GM12891 (cell line): ENCODE results near the gene RIC1.

Source experiments
- DNase-seq: peaks from one replicate; pipeline ENCODE4 v3.0.0; 2011; ENCODE audit warnings: low spot score; ENCODE audit not compliant: insufficient read length
- FAIRE-seq: peaks from 2 replicates; lab custom pipeline; 2011; peaks lifted over from hg19 to GRCh38; lab: Jason Lieb, UNC
- PAX5 ChIP-seq: IDR thresholded peaks from 2 replicates; pipeline ENCODE4 v1.6.1; 2011; ENCODE audit warnings: low read length, moderate library complexity, mild to moderate bottlenecking; ENCODE audit not compliant: insufficient read depth, severe bottlenecking
- POLR2A ChIP-seq: IDR thresholded peaks from 2 replicates; pipeline ENCODE4 v1.6.1; 2011; ENCODE audit warnings: low read depth, low read length, control low read depth
- POLR2AphosphoS5 ChIP-seq: IDR thresholded peaks from 2 replicates; pipeline ENCODE4 v1.6.1; 2011; ENCODE audit warnings: low read depth, low read length, control low read depth
- POU2F2 ChIP-seq: IDR thresholded peaks from 2 replicates; pipeline ENCODE4 v1.6.1; 2011; ENCODE audit warnings: low read depth, mild to moderate bottlenecking, control low read depth, low read length, moderate library complexity
- SPI1 ChIP-seq: IDR thresholded peaks from 2 replicates; pipeline ENCODE4 v1.6.1; 2011; ENCODE audit warnings: low read depth, low read length, control low read depth
- TAF1 ChIP-seq: IDR thresholded peaks from 2 replicates; pipeline ENCODE4 v1.6.1; 2011; ENCODE audit warnings: low read depth, low read length, control low read depth

Gene RIC1

GRCh38 chr9:5608298-5609225 is 20.3 kb upstream of the RIC1 start:
- FAIRE-seq (peak; percentile 93), DNase-seq (no peak)
- no peak for TF ChIP-seq SPI1
- no peak for TF ChIP-seq POLR2A
- TF ChIP-seq POLR2AphosphoS5 = no peak
- no peak for TF ChIP-seq PAX5
- TF ChIP-seq TAF1 = no peak
- TF ChIP-seq POU2F2 = no peak

GRCh38 chr9:5609226-5609596 is 19.7 kb upstream of the RIC1 start:
- DNase-seq = no peak
- no peak for FAIRE-seq
- TF ChIP-seq POLR2A = no peak
- no peak for TF ChIP-seq POLR2AphosphoS5
- no peak for TF ChIP-seq POU2F2
- TF ChIP-seq PAX5 = no peak
- TF ChIP-seq TAF1 = no peak
- no peak for TF ChIP-seq SPI1

GRCh38 chr9:5610491-5610890 is 18.4 kb upstream of the RIC1 start:
- peak; percentile 78 for FAIRE-seq
- no peak for DNase-seq
- TF ChIP-seq POLR2AphosphoS5 (no peak), PAX5 (no peak), SPI1 (no peak), POLR2A (no peak), POU2F2 (no peak), TAF1 (no peak)

- no peak for DNase-seq
- no peak for TF ChIP-seq SPI1
- TF ChIP-seq POLR2AphosphoS5 = no peak
- no peak for TF ChIP-seq POU2F2
- no peak for TF ChIP-seq POLR2A
- no peak for TF ChIP-seq PAX5
- TF ChIP-seq TAF1 = no peak
- no peak for FAIRE-seq
Measured at GRCh38 chr9:5611321-5612184, 17.4 kb upstream of the RIC1 start.

- TF ChIP-seq TAF1 (no peak), POU2F2 (no peak), POLR2AphosphoS5 (no peak), POLR2A (no peak), SPI1 (no peak), PAX5 (no peak)
- no peak for DNase-seq
- FAIRE-seq = no peak
Measured at GRCh38 chr9:5612185-5612530, 16.7 kb upstream of the RIC1 start.

GRCh38 chr9:5614192-5614591 is 14.7 kb upstream of the RIC1 start:
- TF ChIP-seq SPI1 (no peak), POU2F2 (no peak), TAF1 (no peak), POLR2AphosphoS5 (no peak), POLR2A (no peak), PAX5 (no peak)
- FAIRE-seq = no peak
- DNase-seq = no peak

- FAIRE-seq (no peak), DNase-seq (no peak)
- TF ChIP-seq POU2F2 (no peak), PAX5 (no peak), POLR2A (no peak), POLR2AphosphoS5 (no peak), TAF1 (no peak), SPI1 (no peak)
Measured at GRCh38 chr9:5614985-5615384, 13.9 kb upstream of the RIC1 start.

- FAIRE-seq = peak; percentile 92
- no peak for DNase-seq
- TF ChIP-seq SPI1 = peak; percentile 91
- TF ChIP-seq TAF1 = no peak
Measured at GRCh38 chr9:5617749-5618148, 11.2 kb upstream of the RIC1 start.

GRCh38 chr9:5620494-5620893 is 8.4 kb upstream of the RIC1 start:
- no peak for TF ChIP-seq TAF1
- no peak for TF ChIP-seq POLR2A
- TF ChIP-seq POU2F2 = no peak
- no peak for TF ChIP-seq PAX5
- TF ChIP-seq SPI1 = no peak
- TF ChIP-seq POLR2AphosphoS5 = no peak
- DNase-seq (no peak), FAIRE-seq (peak; percentile 43)

- FAIRE-seq = no peak
- no peak for DNase-seq
- no peak for TF ChIP-seq POU2F2
- no peak for TF ChIP-seq PAX5
- no peak for TF ChIP-seq TAF1
- TF ChIP-seq SPI1 = no peak
- TF ChIP-seq POLR2AphosphoS5 = no peak
- TF ChIP-seq POLR2A = no peak
Measured at GRCh38 chr9:5621327-5621726, 7.6 kb upstream of the RIC1 start.

- FAIRE-seq (no peak), DNase-seq (no peak)
- no peak for TF ChIP-seq SPI1
- TF ChIP-seq POLR2AphosphoS5 = no peak
- no peak for TF ChIP-seq PAX5
- TF ChIP-seq POU2F2 = no peak
- TF ChIP-seq POLR2A = no peak
- no peak for TF ChIP-seq TAF1
Measured at GRCh38 chr9:5622016-5622415, 6.9 kb upstream of the RIC1 start.
